OCI-LY1 (cell line): ENCODE measurements around the gene TNFRSF21.
"Not testable (repeated sequence)": the region's sequence is repeated elsewhere in the genome, so short reads cannot be mapped to it uniquely, and the experiment has no call there.

Experiments used
- H2AFZ ChIP-seq: fragments of 200-600 bp; sonication (generic), shearing (Covaris generic); 2 replicates; pipeline ENCODE4 v1.6.0; 2014; ENCODE audit warnings: antibody characterized with exemption, mild to moderate bottlenecking, low read length
- H3F3A ChIP-seq: fragments of 200-600 bp; sonication (generic), shearing (Covaris generic); 2 replicates; pipeline ENCODE4 v1.6.0; 2014; ENCODE audit warnings: mild to moderate bottlenecking, antibody characterized with exemption, low read length, moderate library complexity; ENCODE audit not compliant: insufficient read depth
- H3K27ac ChIP-seq: fragments of 200-600 bp; sonication (generic); 2 replicates; pipeline ENCODE4 v1.5.1; 2014; ENCODE audit warnings: low read length, mixed run types, mild to moderate bottlenecking, low read depth; ENCODE audit not compliant: poor library complexity, severe bottlenecking
- H3K27me3 ChIP-seq: fragments of 200-600 bp; sonication (generic); 2 replicates; pipeline ENCODE4 v1.6.0; 2014; ENCODE audit warnings: antibody characterized with exemption, mild to moderate bottlenecking, low read length, moderate library complexity; ENCODE audit not compliant: insufficient read depth
- H3K36me3 ChIP-seq: fragments of 200-600 bp; sonication (generic); 2 replicates; pipeline ENCODE4 v1.6.1; 2014; ENCODE audit warnings: mild to moderate bottlenecking, antibody characterized with exemption, low read length, moderate library complexity, mixed read lengths; ENCODE audit not compliant: insufficient read depth
- H3K4me1 ChIP-seq: fragments of 200-600 bp; sonication (generic); 2 replicates; pipeline ENCODE4 v1.5.1; 2014; ENCODE audit warnings: mild to moderate bottlenecking, low read length, moderate library complexity; ENCODE audit not compliant: insufficient read depth, severe bottlenecking
- H3K4me2 ChIP-seq: fragments of 200-600 bp; sonication (generic), shearing (Covaris generic); 2 replicates; pipeline ENCODE4 v1.6.1; 2014; ENCODE audit warnings: low read length
- H3K4me3 ChIP-seq: fragments of 200-600 bp; sonication (generic); 2 replicates; pipeline ENCODE4 v1.5.1; 2014; ENCODE audit warnings: low read length, low read depth, mild to moderate bottlenecking, mixed read lengths; ENCODE audit not compliant: poor library complexity, severe bottlenecking
- H3K79me2 ChIP-seq: fragments of 200-600 bp; shearing (Covaris generic); 2 replicates; pipeline ENCODE4 v1.6.1; 2016; ENCODE audit warnings: mixed run types, low read length, mixed read lengths; ENCODE audit not compliant: insufficient read depth
- H3K9ac ChIP-seq: fragments of 200-600 bp; sonication (generic), shearing (Covaris generic); 2 replicates; pipeline ENCODE4 v1.6.1; 2014; ENCODE audit warnings: mild to moderate bottlenecking, low read length, mixed read lengths
- H3K9me2 ChIP-seq: fragments of 200-600 bp; sonication (generic), shearing (Covaris generic); 2 replicates; pipeline ENCODE4 v1.6.1; 2014; ENCODE audit warnings: low read depth, mild to moderate bottlenecking, low read length, mixed read lengths
- H3K9me3 ChIP-seq: fragments of 200-600 bp; shearing (Covaris generic); 2 replicates; pipeline ENCODE4 v1.6.1; 2014; ENCODE audit warnings: low read length, mixed read lengths
- H4K20me1 ChIP-seq: fragments of 200-600 bp; sonication (generic), shearing (Covaris generic); 2 replicates; pipeline ENCODE4 v1.6.0; 2016; ENCODE audit warnings: mild to moderate bottlenecking, low read length; ENCODE audit not compliant: insufficient read depth
- CTCF ChIP-seq: fragments of 200-600 bp; sonication (generic), shearing (Covaris generic); IDR thresholded peaks from 2 replicates; pipeline ENCODE4 v1.5.1; 2017; ENCODE audit warnings: mild to moderate bottlenecking, antibody characterized with exemption, low read length, moderate library complexity, mixed read lengths
- EZH2 ChIP-seq: fragments of 200-600 bp; sonication (generic), shearing (Covaris generic); IDR thresholded peaks from 2 replicates; pipeline ENCODE4 v1.8.0; 2017; ENCODE audit warnings: borderline replicate concordance, mixed run types, mild to moderate bottlenecking, antibody characterized with exemption, low read length, moderate library complexity, mixed read lengths

TNFRSF21 gene

GRCh38 chr6:47275640-47276039 is 34.1 kb downstream of the TNFRSF21 start:
- Histone ChIP-seq H3K9ac (no peak overlapping the region), H3K27me3 (0 out of 2 replicates have a peak, but pooled peaks cover 3% of the 10 kb centered on the region), H3K4me1 (peaks cover 5% of the 10 kb centered on the region), H2AFZ (no peak overlapping the region), H3K36me3 (no peaks in the 10 kb centered on the region), H3K4me2 (no peak overlapping the region), H3K9me2 (no peaks in the 10 kb centered on the region), H3K4me3 (no peak overlapping the region), H3K9me3 (no peaks in the 10 kb centered on the region), H3K27ac (no peak overlapping the region), H3F3A (no peaks in the 10 kb centered on the region), H3K79me2 (no peaks in the 10 kb centered on the region), H4K20me1 (no peaks in the 10 kb centered on the region)
- TF ChIP-seq EZH2 (no peak), CTCF (no peak)

GRCh38 chr6:47275132-47275531 is 34.6 kb downstream of the TNFRSF21 start:
- not testable (repeated sequence) for H3K9ac ChIP-seq, H3K9me2 ChIP-seq, H3F3A ChIP-seq, H3K79me2 ChIP-seq, H3K4me3 ChIP-seq, H4K20me1 ChIP-seq, H3K27me3 ChIP-seq, H2AFZ ChIP-seq, H3K9me3 ChIP-seq, H3K27ac ChIP-seq, H3K4me2 ChIP-seq, H3K36me3 ChIP-seq, H3K4me1 ChIP-seq

- TF ChIP-seq CTCF (no peak), EZH2 (no peak)
- H4K20me1 ChIP-seq = no peaks in the 10 kb centered on the region
- H3K27me3 ChIP-seq = no peaks in the 10 kb centered on the region
- H3K9me2 ChIP-seq = no peaks in the 10 kb centered on the region
- H3K79me2 ChIP-seq = no peaks in the 10 kb centered on the region
- H3K9me3 ChIP-seq = no peaks in the 10 kb centered on the region
- no peak overlapping the region for H3K4me2 ChIP-seq
- no peaks in the 10 kb centered on the region for H3F3A ChIP-seq
- no peak overlapping the region for H3K4me3 ChIP-seq
- no peaks in the 10 kb centered on the region for H3K36me3 ChIP-seq
- no peak overlapping the region for H3K27ac ChIP-seq
- no peak overlapping the region for H2AFZ ChIP-seq
- no peak overlapping the region for H3K9ac ChIP-seq
- H3K4me1 ChIP-seq = no peaks in the 10 kb centered on the region
Observed at GRCh38 chr6:47268572-47269187, 41.0 kb downstream of the TNFRSF21 start.

GRCh38 chr6:47267301-47267700 is 42.4 kb downstream of the TNFRSF21 start:
- Histone ChIP-seq H3K9ac (no peak overlapping the region), H3K79me2 (no peaks in the 10 kb centered on the region), H3K9me2 (no peaks in the 10 kb centered on the region), H3K27me3 (no peaks in the 10 kb centered on the region), H3F3A (no peaks in the 10 kb centered on the region), H3K27ac (no peak overlapping the region), H3K4me1 (no peaks in the 10 kb centered on the region), H3K4me3 (no peak overlapping the region), H3K9me3 (no peaks in the 10 kb centered on the region), H2AFZ (no peak overlapping the region), H3K4me2 (no peak overlapping the region), H3K36me3 (no peaks in the 10 kb centered on the region), H4K20me1 (no peaks in the 10 kb centered on the region)
- TF ChIP-seq EZH2 (no peak), CTCF (no peak)
